Omental fat pad (tissue), 4 donors: ENCODE results near the gene SMOC2. TPM values are rescaled to one million over a fixed set of nuclear protein-coding genes. Genes with fewer than 3 reads are reported as not detected.
"Not testable (repeated sequence)": the region's sequence is repeated elsewhere in the genome, so short reads cannot be mapped to it uniquely, and the experiment has no call there.

Experiments used
- ATAC-seq: fragments of 150-250 bp; one replicate; pipeline ENCODE4 v1.9.1; 2016; ENCODE audit warnings: mild to moderate bottlenecking, moderate library complexity; ENCODE audit not compliant: low FRiP score
- DNase-seq: peaks from one replicate; pipeline ENCODE4 v3.0.0-alpha.2; 2019; ENCODE audit warnings: low spot score
- total RNA-seq, 4 donors: library from RNA; depleted of rRNA; stranded (reverse); fragments of >200 nt; gene quantifications; one replicate each; pipeline ENCODE4 v1.1.0, GENCODE V29; 2016
- TF ChIP-seq, protein P1 (sequence below), 3 donors: fragments of 450-650 bp; IDR thresholded peaks; one replicate each; pipeline ENCODE4 v1.5.1; 2016 to 2017; ENCODE audit warnings: antibody characterized with exemption in 3 of 3, mild to moderate bottlenecking in 3 of 3, moderate library complexity in 2 of 3

Gene SMOC2
- total RNA-seq, 4 donors from 2014 or later = 53.1 to 164 (median 102) TPM

DNA sequence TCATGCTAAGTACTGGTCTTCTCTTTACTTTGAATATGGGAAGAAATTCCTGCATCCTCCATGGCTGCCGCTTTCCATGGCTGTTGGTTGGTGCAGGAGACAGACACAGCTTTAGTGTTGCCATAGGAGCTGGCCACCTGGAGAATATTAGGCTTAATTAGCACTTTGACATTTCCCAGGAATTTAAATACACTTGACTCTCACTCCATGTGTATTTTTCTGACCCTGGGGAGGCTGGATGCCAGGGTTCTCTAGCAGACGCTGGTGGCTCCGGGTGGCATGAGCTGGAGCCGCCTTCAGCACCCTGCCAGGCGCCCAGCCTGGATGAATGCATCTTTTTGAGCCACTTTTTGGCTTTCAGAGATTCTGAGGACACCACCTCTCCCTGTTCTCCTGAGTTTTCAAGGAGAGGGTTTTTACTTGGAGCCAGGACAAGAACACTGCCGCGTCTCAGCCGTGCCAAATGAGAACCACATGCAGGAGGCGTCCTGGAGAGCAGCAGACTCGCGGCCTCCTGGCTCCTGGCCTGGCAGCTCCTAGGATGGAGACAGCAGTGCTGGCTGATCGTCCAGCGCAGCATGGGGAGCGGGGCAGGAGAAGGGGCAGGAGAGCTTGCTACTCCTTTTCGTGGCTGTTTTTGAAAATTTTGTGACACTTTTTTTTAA is 258.8 kb downstream of the SMOC2 start:
- TF ChIP-seq, protein P1, sequence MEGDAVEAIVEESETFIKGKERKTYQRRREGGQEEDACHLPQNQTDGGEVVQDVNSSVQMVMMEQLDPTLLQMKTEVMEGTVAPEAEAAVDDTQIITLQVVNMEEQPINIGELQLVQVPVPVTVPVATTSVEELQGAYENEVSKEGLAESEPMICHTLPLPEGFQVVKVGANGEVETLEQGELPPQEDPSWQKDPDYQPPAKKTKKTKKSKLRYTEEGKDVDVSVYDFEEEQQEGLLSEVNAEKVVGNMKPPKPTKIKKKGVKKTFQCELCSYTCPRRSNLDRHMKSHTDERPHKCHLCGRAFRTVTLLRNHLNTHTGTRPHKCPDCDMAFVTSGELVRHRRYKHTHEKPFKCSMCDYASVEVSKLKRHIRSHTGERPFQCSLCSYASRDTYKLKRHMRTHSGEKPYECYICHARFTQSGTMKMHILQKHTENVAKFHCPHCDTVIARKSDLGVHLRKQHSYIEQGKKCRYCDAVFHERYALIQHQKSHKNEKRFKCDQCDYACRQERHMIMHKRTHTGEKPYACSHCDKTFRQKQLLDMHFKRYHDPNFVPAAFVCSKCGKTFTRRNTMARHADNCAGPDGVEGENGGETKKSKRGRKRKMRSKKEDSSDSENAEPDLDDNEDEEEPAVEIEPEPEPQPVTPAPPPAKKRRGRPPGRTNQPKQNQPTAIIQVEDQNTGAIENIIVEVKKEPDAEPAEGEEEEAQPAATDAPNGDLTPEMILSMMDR (IDR thresholded peaks at IDR 0.05) = no peak
- no peak for DNase-seq
- ATAC-seq = no peak

DNA sequence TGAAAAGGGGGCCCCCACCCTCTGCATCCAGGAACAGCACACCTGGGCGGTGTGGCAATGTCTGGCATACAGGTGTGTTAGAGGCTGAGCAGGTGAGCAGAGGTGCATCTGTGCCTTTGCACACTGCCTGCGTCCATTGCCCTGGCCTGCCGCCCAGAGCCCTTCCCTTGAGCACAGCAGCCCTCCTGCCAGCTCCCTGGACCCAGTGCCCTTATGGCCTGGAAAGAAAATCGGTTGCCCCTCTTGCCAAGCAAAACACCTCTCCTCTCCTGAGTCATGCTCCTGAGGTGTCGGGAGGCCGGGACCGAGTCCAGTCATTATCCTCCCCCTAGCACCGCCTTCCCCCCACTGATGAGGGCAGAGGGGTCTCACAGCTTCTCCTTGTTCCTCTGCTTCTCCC is 259.9 kb downstream of the SMOC2 start:
- TF ChIP-seq, protein P1 (IDR thresholded peaks at IDR 0.05) = no peak
- no peak for ATAC-seq
- no peak for DNase-seq

DNA sequence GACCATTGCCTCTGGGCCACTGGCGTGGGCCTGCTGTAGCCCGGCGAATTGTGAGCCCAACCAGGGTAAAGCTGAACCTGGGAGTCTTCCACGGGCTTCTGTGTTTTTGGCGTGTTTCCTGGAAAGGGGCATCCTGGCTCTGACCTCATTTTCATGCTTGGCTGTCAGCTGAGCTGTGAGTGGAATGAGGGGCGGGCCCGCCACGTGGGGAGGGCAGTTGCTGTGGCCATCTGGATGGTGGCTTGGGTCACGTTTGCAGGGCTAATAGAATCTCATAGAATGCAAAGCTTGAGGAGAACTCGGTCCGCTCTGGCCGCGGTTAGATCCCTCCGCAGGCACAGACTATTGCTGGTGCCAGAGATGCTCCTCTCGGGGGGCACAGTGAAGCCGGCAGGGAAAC is 263.0 kb downstream of the SMOC2 start:
- DNase-seq (no peak), ATAC-seq (no peak)
- TF ChIP-seq, protein P1 (IDR thresholded peaks at IDR 0.05) = no peak

DNA sequence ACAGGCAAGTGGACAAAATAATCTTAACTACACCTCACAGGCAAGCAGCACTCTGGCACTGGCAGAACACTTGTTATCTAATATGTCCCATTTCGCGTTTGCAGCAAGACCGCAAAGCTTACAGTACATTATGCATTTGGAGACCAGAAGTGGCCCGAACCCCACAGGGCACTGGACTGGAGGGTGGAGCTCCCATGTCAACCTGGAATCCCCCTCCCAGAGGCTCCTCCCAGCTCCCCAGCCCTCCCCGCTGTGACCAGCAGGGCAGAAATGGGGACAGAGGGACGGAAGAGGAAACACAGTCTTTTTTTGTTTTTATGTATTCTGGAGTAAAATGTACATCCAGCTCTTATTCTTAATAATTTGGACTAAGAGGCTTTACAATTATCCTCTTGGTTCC is 263.7 kb downstream of the SMOC2 start:
- TF ChIP-seq, protein P1 (IDR thresholded peaks at IDR 0.05) = no peak
- DNase-seq (no peak), ATAC-seq (no peak)

DNA sequence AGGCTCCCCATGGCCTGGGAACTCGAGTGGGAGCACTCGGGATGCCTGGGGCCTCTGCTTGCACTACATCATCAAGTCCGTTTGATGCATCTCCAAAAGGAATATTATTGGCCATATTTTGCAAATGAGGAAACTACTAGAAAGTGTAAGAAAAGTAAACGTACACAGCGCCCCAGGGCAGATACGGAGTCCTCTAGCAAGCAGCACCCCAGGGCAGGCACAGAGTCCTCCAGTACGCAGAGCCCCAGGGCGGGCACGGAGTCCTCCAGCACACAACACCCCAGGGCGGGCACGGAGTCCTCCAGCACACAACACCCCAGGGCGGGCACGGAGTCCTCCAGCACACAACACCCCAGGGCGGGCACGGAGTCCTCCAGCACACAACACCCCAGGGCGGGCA is 264.3 kb downstream of the SMOC2 start:
- not testable (repeated sequence) for ATAC-seq, DNase-seq

DNA sequence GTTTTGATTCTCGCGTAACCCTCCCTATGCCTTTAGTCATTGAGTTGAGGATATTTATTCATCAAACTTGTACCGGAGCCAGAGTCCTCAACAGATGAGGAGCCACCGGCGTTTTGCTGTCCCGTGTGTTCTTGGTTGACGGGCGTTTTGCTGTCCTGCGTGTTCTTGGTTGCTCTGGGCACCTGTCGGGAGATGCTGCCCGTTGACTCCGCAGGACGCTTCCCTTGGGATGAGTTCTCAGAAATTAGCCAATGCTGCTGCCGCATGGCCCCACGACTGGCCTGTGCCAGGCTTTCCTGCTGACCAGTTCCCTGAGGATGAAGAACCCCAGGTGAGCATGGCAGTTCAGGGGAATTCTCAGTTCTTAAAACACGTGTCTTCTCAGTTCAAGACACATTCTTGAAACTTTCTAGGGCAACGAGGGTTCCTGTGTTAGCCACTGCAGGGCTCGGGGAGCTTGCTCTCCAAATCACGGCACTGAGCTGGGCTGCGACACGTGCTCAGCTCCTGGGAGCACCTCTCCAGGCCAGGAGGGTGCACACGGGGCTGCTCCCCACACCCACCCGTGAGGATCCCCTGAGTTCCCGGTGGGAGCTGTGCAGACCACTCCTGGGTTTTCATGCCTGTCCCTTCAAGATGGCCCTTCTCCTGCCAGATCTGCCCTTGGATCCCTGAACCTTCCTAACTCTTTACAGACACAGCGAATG is 265.6 kb downstream of the SMOC2 start:
- ATAC-seq (no peak), DNase-seq (no peak)
- TF ChIP-seq, protein P1 (IDR thresholded peaks at IDR 0.05) = no peak

DNA sequence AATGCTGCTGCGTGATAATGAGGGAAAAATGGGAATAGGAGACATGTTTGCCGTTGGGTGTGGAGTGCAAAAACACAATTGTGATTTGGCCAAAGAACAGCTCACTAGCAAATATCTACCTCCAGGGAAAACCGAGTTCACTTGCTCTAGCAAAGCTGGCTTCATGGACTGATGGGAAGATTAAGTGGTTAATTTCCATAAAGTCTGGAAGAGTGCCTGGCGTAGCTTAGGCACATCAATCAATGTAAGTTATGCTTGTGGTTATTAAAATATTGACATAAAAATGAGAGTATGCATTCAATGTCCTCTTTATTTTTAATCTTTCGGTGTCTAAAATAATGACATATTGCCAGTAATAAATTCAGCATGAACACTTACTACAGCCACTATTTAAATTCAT is 267.5 kb downstream of the SMOC2 start:
- no peak for DNase-seq
- no peak for ATAC-seq
- TF ChIP-seq, protein P1 (IDR thresholded peaks at IDR 0.05) = no peak
